ENCODE data around the gene PEF1. TPM values are rescaled to one million over a fixed set of nuclear protein-coding genes. Genes with fewer than 3 reads are reported as not detected.

Gene PEF1
- total RNA-seq, 1 experiment from 2014 or later, result 40.3 TPM

- Histone ChIP-seq H3T11ph (ENCODE audit: low read length) (no peak overlapping the region), H2AFZ (ENCODE audit: low read length) (no peak overlapping the region), H3K18ac (ENCODE audit: insufficient read length, low read depth, low read length) (no peak overlapping the region), H3K14ac (ENCODE audit: insufficient read depth, low read length) (no peak overlapping the region), H3K4ac (ENCODE audit: low read depth, low read length) (no peak overlapping the region), H2BK120ac (ENCODE audit: low read depth, low read length, poor library complexity, severe bottlenecking) (no peak overlapping the region), H3K9ac (ENCODE audit: extremely low read depth, insufficient read length, low read length) (no peak overlapping the region), H3K4me1 (ENCODE audit: insufficient read depth, low read length) (peaks cover 4% of the 10 kb centered on the region; the same call in 1 of the 2 replicates), H4K91ac (ENCODE audit: insufficient read length, low read depth, low read length) (no peak overlapping the region), H2BK5ac (ENCODE audit: insufficient read length, low read length) (no peak overlapping the region), H3K27me3 (ENCODE audit: insufficient read depth, low read length) (no peaks in the 10 kb centered on the region), H2BK12ac (ENCODE audit: insufficient read length, low read depth, low read length) (no peak overlapping the region), H3K79me1 (ENCODE audit: insufficient read depth, low read depth, low read length, poor library complexity, severe bottlenecking) (no peaks in the 10 kb centered on the region), H3K79me2 (ENCODE audit: insufficient read depth, low read length) (peaks cover 12% of the 10 kb centered on the region; the same call in 1 of the 2 replicates), H2BK20ac (ENCODE audit: low read depth, low read length, poor library complexity, severe bottlenecking) (no peak overlapping the region), H2AK5ac (ENCODE audit: insufficient read length, low read length) (no peak overlapping the region), H3K9me3 (ENCODE audit: control insufficient read depth, low read depth, low read length) (no peaks in the 10 kb centered on the region), H4K5ac (ENCODE audit: insufficient read length, low read depth, low read length) (no peak overlapping the region), H3K4me2 (ENCODE audit: insufficient read depth, insufficient read length, low read length) (no peak overlapping the region), H4K20me1 (ENCODE audit: control insufficient read depth, insufficient read depth, insufficient read length) (no peaks in the 10 kb centered on the region), H4K8ac (replicated peaks; ENCODE audit: insufficient read length, low read depth, low read length) (no peak overlapping the region), H2BK15ac (ENCODE audit: low read depth, low read length) (no peak overlapping the region), H3K27ac (ENCODE audit: insufficient read length, low read depth, low read length) (no peak overlapping the region), H3K23me2 (ENCODE audit: insufficient read length, low read depth, low read length, poor library complexity, severe bottlenecking) (peaks cover 6% of the 10 kb centered on the region), H3K23ac (ENCODE audit: insufficient read length, low read depth, low read length) (no peak overlapping the region), H3K56ac (ENCODE audit: insufficient read length, low read depth, low read length) (no peak overlapping the region)
- Mint-ChIP-seq H3K4me1 (peaks cover 14 to 20% of the 10 kb centered on the region in 2 experiments), H3K36me3 (ENCODE audit: insufficient read depth in 1 of 3, low read depth in 3 of 3) (no peaks in the 10 kb centered on the region), H3K27ac (no peak overlapping the region), H3K9me3 (no peaks in the 10 kb centered on the region), H3K27me3 (ENCODE audit: low read depth) (no peaks in the 10 kb centered on the region), H3K4me3 (0 out of 5 replicates have a peak overlapping the region, but pooled peaks of 1 of the 2 experiments have one; percentile 12)
- no peak for TF ChIP-seq CTCF (conservative IDR thresholded peaks at IDR 0.05)
- no CpG with 5 or more reads among the region's 3 CpGs for WGBS (ENCODE audit: extremely low coverage, insufficient read length, low lambda C conversion rate)
- DNase-seq, result no peak
Observed at GRCh38 chr1:31642897-31643296, 1.8 kb downstream of the PEF1 start.
